ENCODE measurements around the gene DTWD1. TPM values are rescaled to one million over a fixed set of nuclear protein-coding genes. Genes with fewer than 3 reads are reported as not detected.

Gene DTWD1
- total and polyA plus RNA-seq, 9 of the 15 experiments (the other 6 are each of a cell fraction or from before 2014, with no cell fraction given), result 23.1 to 76.4 (median 36.5) TPM

- TF ChIP-seq ZNF165 (CRISPR knock-in tag; IDR thresholded peaks at IDR 0.05; ENCODE audit: borderline replicate concordance), result no peak
- peak; percentile 83; the same call in 1 of the 2 replicates for TF ChIP-seq AFF4 (CRISPR knock-in tag; IDR thresholded peaks at IDR 0.05)
- peak; percentile 75; the same call in 1 of the 2 replicates for TF ChIP-seq HLTF (IDR thresholded peaks at IDR 0.05)
- peak; percentile 85 for TF ChIP-seq C11orf30 (IDR thresholded peaks at IDR 0.05; ENCODE audit: low read depth)
- peak; percentile 91 for TF ChIP-seq ZNF24 (IDR thresholded peaks at IDR 0.05)
- TF ChIP-seq TCF15 (CRISPR knock-in tag; IDR thresholded peaks at IDR 0.05), result peak; percentile 54; the same call in 1 of the 2 replicates
- TF ChIP-seq CBX1 (IDR thresholded peaks at IDR 0.05; ENCODE audit: low read depth), result peak; percentile 98
- TF ChIP-seq ZBTB11 (CRISPR knock-in tag; IDR thresholded peaks at IDR 0.05), result peak; percentile 96 to 100 (median 100)
- TF ChIP-seq HIVEP1 (CRISPR knock-in tag; IDR thresholded peaks at IDR 0.05), result peak; percentile 71; the same call in 1 of the 2 replicates
- no peak for TF ChIP-seq MXD1 (CRISPR knock-in tag; IDR thresholded peaks at IDR 0.05; ENCODE audit: borderline replicate concordance, poor library complexity, severe bottlenecking)
- TF ChIP-seq NCOA4 (IDR thresholded peaks at IDR 0.05; ENCODE audit: partially characterized antibody), result no peak
- TF ChIP-seq PHB (CRISPR knock-in tag; IDR thresholded peaks at IDR 0.05), result no peak
- TF ChIP-seq MAFF (IDR thresholded peaks at IDR 0.05; ENCODE audit: low read length), result no peak
- TF ChIP-seq U2AF2 (optimal IDR thresholded peaks at IDR 0.05; ENCODE audit: low read depth, low read length), result no peak
These were observed at the start of gene DTWD1, which contains the start of gene FAM227B (continued) for GRCh38 chr15:49620658-49621368.
